ENCODE data around the gene TAS2R30.
"Not testable (repeated sequence)": the region's sequence is repeated elsewhere in the genome, so short reads cannot be mapped to it uniquely, and the experiment has no call there.

The TAS2R30 gene

GRCh38 chr12:11106288-11106687 lies 28.2 kb downstream of the TAS2R30 start:
- TF ChIP-seq, protein P1, sequence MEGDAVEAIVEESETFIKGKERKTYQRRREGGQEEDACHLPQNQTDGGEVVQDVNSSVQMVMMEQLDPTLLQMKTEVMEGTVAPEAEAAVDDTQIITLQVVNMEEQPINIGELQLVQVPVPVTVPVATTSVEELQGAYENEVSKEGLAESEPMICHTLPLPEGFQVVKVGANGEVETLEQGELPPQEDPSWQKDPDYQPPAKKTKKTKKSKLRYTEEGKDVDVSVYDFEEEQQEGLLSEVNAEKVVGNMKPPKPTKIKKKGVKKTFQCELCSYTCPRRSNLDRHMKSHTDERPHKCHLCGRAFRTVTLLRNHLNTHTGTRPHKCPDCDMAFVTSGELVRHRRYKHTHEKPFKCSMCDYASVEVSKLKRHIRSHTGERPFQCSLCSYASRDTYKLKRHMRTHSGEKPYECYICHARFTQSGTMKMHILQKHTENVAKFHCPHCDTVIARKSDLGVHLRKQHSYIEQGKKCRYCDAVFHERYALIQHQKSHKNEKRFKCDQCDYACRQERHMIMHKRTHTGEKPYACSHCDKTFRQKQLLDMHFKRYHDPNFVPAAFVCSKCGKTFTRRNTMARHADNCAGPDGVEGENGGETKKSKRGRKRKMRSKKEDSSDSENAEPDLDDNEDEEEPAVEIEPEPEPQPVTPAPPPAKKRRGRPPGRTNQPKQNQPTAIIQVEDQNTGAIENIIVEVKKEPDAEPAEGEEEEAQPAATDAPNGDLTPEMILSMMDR (IDR thresholded peaks at IDR 0.05; ENCODE audit: insufficient read depth, low read depth, low read length, missing control alignments), result no peak
- H3K4me3 ChIP-seq (ENCODE audit: low read depth, low read length), result no peak overlapping the region
- DNase-seq (ENCODE audit: low read depth), result no peak

DNA sequence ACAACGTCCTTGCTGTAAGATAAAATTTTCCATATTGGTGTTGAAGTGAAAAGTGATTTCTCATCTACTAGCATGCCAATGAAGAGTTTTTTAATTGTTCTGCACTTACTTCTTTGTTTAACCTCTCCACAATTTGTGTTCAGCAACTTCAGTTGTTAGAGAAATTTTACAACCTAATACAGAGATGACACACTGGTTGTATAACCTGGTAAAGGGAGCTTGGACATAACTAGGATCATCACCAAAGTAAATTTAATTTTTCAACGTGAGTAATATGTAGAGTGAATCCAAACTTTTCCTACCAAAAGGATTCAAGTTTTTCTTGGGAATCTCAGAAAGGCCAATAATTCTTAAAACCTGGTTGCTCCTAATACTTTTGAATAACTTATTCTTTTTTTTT lies 28.9 kb downstream of the TAS2R30 start:
- TF ChIP-seq, protein P1 (IDR thresholded peaks at IDR 0.05; ENCODE audit: insufficient read depth, low read depth, low read length, missing control alignments), result no peak
- no peak for DNase-seq (ENCODE audit: low read depth)
- H3K4me3 ChIP-seq (ENCODE audit: low read depth, low read length), result no peak overlapping the region

- DNase-seq (ENCODE audit: low read depth); H3K4me3 ChIP-seq (ENCODE audit: low read depth, low read length): not testable (repeated sequence)
These were observed 39.5 kb downstream of the TAS2R30 start for GRCh38 chr12:11094910-11095309.

DNA sequence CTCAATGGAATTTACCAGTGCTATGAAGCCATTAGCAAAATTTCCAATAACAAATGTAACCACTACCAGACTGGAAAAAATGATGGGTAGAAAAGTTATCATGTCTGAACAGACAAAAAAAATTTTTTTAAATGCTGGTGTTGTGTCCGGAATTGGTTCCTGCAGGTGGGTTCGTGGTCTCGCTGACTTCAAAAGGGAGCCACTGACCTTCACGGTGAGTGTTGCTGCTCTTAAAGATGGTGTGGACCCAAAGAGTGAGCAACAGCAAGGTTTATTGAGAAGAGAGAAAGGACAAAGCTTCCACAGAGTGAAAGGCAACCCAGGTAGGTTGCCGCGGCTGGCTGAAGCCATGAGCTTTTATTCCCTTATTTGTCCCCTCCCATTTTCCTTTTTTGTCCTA lies 42.3 kb downstream of the TAS2R30 start, which contains the start of gene TAS2R43:
Gene TAS2R43 (minus strand): TSS at position 186 of the 400 bp plus-strand sequence. CDS start 84 bp downstream, at position 102.
- DNase-seq (ENCODE audit: low read depth), result no peak
- H3K4me3 ChIP-seq (ENCODE audit: low read depth, low read length), result no peak within 1 kb of the TSS
- TF ChIP-seq, protein P1 (IDR thresholded peaks at IDR 0.05; ENCODE audit: insufficient read depth, low read depth, low read length, missing control alignments), result no peak

- no peak for DNase-seq (ENCODE audit: low read depth)
- TF ChIP-seq, protein P1 (IDR thresholded peaks at IDR 0.05; ENCODE audit: insufficient read depth, low read depth, low read length, missing control alignments), result no peak
These were observed 45.2 kb downstream of the TAS2R30 start for GRCh38 chr12:11089246-11089645.

DNA sequence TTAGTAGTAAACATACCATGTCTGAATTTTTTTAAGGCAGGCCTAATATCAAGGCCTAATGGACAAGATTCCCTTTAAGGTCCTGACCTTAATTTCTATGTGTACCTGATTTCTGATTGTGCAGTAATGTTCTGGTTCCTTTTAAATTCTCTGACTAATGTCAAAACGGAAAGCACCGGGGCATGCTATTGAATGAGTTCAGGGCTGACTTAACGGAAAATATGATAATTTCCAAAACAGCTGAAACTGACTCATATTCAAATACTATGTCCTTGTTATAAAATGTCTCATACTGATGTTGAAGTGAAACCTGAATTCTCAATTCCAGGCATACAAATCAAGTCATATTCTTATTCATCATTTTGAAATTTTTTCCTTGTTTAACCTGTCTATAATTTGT lies 49.0 kb downstream of the TAS2R30 start:
- TF ChIP-seq, protein P1 (IDR thresholded peaks at IDR 0.05; ENCODE audit: insufficient read depth, low read depth, low read length, missing control alignments), result no peak
- DNase-seq (ENCODE audit: low read depth), result no peak
- no peak overlapping the region for H3K4me3 ChIP-seq (ENCODE audit: low read depth, low read length)

More at GRCh38 chr12:11089246-11089645, 45.2 kb downstream of the TAS2R30 start:
- H3K4me3 ChIP-seq (ENCODE audit: low read depth, low read length), result no peak overlapping the region
